Measurements from ENCODE around the gene NPAS4. TPM values are rescaled to one million over a fixed set of nuclear protein-coding genes. Genes with fewer than 3 reads are reported as not detected.
A peak's percentile ranks its signal among the peaks of the same experiment; 100 is the strongest.

NPAS4 gene
- total RNA-seq: 1.6 TPM

GRCh38 chr11:66420671-66421476 lies at the start of gene NPAS4:
NPAS4 (plus strand) TSS chr11:66421035; CDS start chr11:66421180, 145 bp downstream.

GRCh38 chr11:66371627-66372415 lies 49.0 kb upstream of the NPAS4 start, which contains the start of gene SLC29A2:
SLC29A2 (minus strand) TSS chr11:66371760; CDS start chr11:66371591, 169 bp downstream.

GRCh38 chr11:66438504-66439466 lies 17.9 kb downstream of the NPAS4 start, which contains the start of gene MRPL11:
MRPL11 (minus strand) TSS chr11:66438848; CDS start chr11:66438754, 94 bp downstream.

GRCh38 chr11:66466225-66467033 lies 45.6 kb downstream of the NPAS4 start, which contains the start of gene PELI3:
PELI3 (plus strand) TSS chr11:66466905; CDS start chr11:66468129, 1,224 bp downstream.

Small RNA genes within 50 kb of the gene (small RNA-seq; reads per million reads assigned to genes)
- gene RF00017: not detected
- not detected for gene RF00416
- 0.28 reads per million, percentile 16 among the genes with 10 or more reads in this experiment for gene RNU1-84P

Other genes with a start within 250 kb of the NPAS4 start
- 34.6 TPM for gene KLC2, start 163.3 kb upstream of the NPAS4 start, total RNA-seq
- 35.8 TPM for gene RAB1B, start 152.4 kb upstream of the NPAS4 start, total RNA-seq
- gene CNIH2, start 142.9 kb upstream of the NPAS4 start, total RNA-seq: 94.8 TPM
- 27.7 TPM for gene YIF1A, start 131.9 kb upstream of the NPAS4 start, total RNA-seq
- gene TMEM151A, start 129.1 kb upstream of the NPAS4 start, total RNA-seq: 23.5 TPM
- gene CD248, start 104.0 kb upstream of the NPAS4 start, total RNA-seq: 1.6 TPM
- gene RIN1, start 84.6 kb upstream of the NPAS4 start, total RNA-seq: 1.4 TPM
- gene BRMS1, start 75.9 kb upstream of the NPAS4 start, total RNA-seq: 10.6 TPM
- gene B4GAT1, start 73.4 kb upstream of the NPAS4 start, total RNA-seq: 117 TPM
- gene SLC29A2, start 49.3 kb upstream of the NPAS4 start, total RNA-seq: 2.1 TPM
- gene MRPL11, start 17.8 kb downstream of the NPAS4 start, total RNA-seq: 19.4 TPM
- 15.0 TPM for gene PELI3, start 45.9 kb downstream of the NPAS4 start, total RNA-seq
- gene DPP3, start 59.4 kb downstream of the NPAS4 start, total RNA-seq: 51.7 TPM
- gene BBS1, start 89.6 kb downstream of the NPAS4 start, total RNA-seq: 58.8 TPM
- gene ZDHHC24, start 125.0 kb downstream of the NPAS4 start, total RNA-seq: 7.2 TPM
- 0.23 TPM for gene ACTN3, start 125.9 kb downstream of the NPAS4 start, total RNA-seq
- 46.8 TPM for gene CTSF, start 147.6 kb downstream of the NPAS4 start, total RNA-seq
- 1.2 TPM for gene CCDC87, start 172.0 kb downstream of the NPAS4 start, total RNA-seq
- gene CCS, start 172.2 kb downstream of the NPAS4 start, total RNA-seq: 20.8 TPM
- gene RBM14, start 195.6 kb downstream of the NPAS4 start, total RNA-seq: 45.0 TPM
- gene RBM4, start 217.7 kb downstream of the NPAS4 start, total RNA-seq: 122 TPM

Data from diencephalon (tissue), 1 donor.